Measurements from ENCODE around the gene LIPE. TPM values are rescaled to one million over a fixed set of nuclear protein-coding genes. Genes with fewer than 3 reads are reported as not detected.

LIPE gene
- total and polyA plus RNA-seq, 8 donors = 4.0 to 11.0 (median 9.8) TPM

DNA sequence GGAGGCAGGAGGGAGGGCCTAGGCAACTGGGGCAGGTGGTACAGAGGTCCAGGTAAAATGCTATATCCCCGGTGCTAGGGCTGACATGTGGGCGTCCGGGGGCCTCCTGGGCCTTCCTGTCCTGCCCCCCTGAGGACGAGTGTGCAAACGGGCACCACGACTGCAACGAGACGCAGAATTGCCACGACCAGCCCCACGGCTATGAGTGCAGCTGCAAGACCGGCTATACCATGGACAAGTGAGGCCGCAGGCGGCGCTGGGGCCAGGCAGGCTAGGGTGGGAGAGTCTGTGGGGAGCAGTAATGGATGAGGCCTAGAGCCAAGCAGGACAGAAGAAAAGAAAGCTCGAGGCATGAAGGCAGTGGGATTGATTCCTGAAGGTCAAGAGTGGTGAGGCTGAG is 58.4 kb downstream of the LIPE start:
- no peak overlapping the region for H3K27ac ChIP-seq
- intact Hi-C loops (cut with DNase I) = no loop called here
- H3K9me3 ChIP-seq = peaks cover 0 to 5% of the 10 kb centered on the region in 2 donors
- H3K4me3 ChIP-seq = no peak overlapping the region
- H3K4me1 ChIP-seq = no peaks in the 10 kb centered on the region
- TF ChIP-seq, protein P1, sequence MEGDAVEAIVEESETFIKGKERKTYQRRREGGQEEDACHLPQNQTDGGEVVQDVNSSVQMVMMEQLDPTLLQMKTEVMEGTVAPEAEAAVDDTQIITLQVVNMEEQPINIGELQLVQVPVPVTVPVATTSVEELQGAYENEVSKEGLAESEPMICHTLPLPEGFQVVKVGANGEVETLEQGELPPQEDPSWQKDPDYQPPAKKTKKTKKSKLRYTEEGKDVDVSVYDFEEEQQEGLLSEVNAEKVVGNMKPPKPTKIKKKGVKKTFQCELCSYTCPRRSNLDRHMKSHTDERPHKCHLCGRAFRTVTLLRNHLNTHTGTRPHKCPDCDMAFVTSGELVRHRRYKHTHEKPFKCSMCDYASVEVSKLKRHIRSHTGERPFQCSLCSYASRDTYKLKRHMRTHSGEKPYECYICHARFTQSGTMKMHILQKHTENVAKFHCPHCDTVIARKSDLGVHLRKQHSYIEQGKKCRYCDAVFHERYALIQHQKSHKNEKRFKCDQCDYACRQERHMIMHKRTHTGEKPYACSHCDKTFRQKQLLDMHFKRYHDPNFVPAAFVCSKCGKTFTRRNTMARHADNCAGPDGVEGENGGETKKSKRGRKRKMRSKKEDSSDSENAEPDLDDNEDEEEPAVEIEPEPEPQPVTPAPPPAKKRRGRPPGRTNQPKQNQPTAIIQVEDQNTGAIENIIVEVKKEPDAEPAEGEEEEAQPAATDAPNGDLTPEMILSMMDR (IDR thresholded peaks at IDR 0.05) = no peak
- DNase-seq (no peak), ATAC-seq (no peak)
- H3K36me3 ChIP-seq = peaks cover 0 to 11% of the 10 kb centered on the region in 2 donors
- no peaks in the 10 kb centered on the region for H3K27me3 ChIP-seq

DNA sequence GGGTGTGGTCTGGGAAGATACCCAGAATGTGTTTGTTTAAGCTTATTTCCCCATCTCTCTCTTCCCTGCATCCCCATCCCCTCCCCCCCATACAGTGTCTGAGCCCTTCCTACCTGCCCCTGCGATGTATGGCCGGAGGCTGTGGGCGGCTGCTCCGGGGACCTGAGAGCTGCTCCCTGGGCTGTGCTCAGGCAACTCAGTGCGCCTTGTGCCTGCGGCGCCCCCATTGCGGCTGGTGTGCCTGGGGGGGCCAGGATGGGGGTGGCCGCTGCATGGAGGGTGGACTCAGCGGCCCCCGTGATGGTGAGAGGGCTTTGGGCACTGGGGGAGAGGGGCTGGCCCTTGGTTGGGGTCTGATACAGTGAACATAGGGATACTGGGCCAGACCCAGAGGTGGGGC is 58.8 kb downstream of the LIPE start:
- H3K9me3 ChIP-seq = peaks cover 0 to 7% of the 10 kb centered on the region in 2 donors
- TF ChIP-seq, protein P1 (IDR thresholded peaks at IDR 0.05) = no peak
- no peak for DNase-seq
- peaks cover 0 to 15% of the 10 kb centered on the region in 2 donors for H3K36me3 ChIP-seq
- no peak overlapping the region for H3K4me3 ChIP-seq
- intact Hi-C loops (cut with DNase I) = no loop called here
- no peaks in the 10 kb centered on the region for H3K4me1 ChIP-seq
- no peaks in the 10 kb centered on the region for H3K27me3 ChIP-seq
- no peak for ATAC-seq
- H3K27ac ChIP-seq = no peak overlapping the region

DNA sequence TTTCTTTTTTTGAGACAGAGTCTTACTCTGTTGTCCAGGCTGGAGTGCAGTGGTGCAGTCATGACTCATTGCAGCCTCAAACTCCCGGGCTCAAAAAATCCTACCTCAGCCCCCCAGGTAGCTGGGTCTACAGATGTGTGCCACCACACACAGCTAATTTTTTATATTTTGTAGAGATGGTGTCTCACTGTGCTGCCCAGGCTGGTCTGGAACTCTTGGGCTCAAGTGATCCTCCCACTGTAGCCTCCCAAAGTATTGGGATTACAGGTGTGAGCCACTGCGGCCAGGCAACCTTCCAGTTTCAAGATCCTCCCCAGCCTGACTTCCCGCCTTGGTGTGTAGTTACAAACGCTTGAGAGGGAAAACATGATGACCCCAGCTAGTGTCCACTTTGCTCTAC is 59.3 kb downstream of the LIPE start:
- intact Hi-C loops (cut with DNase I) = no loop called here
- Histone ChIP-seq H3K27ac (no peak overlapping the region), H3K9me3 (peaks cover 0 to 7% of the 10 kb centered on the region in 2 donors), H3K4me1 (no peaks in the 10 kb centered on the region), H3K36me3 (peaks cover 0 to 19% of the 10 kb centered on the region in 2 donors), H3K27me3 (no peaks in the 10 kb centered on the region), H3K4me3 (no peak overlapping the region)
- TF ChIP-seq, protein P1 (IDR thresholded peaks at IDR 0.05) = no peak
- DNase-seq (no peak), ATAC-seq (no peak)

DNA sequence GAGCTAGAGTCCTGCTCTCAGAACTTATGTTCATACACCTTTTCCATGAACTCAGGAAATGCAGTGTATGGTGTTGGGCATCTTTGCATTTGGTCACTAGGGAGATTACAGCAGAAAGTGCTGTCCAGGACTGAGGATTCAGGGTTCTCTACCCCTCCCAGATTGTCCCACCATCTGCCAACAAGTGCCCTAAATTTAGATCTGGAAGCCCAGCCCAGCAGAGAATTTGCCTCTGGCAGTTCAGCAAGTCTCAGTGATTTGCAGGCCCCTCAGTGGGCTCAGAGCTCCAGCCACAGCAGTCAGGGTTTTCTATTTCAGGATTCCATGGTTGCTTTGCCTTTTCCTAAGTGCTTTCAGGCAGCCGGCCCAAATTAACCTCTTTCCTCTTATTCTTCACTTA is 60.5 kb downstream of the LIPE start:
- TF ChIP-seq, protein P1 (IDR thresholded peaks at IDR 0.05) = no peak
- no peak overlapping the region for H3K4me3 ChIP-seq
- no peaks in the 10 kb centered on the region for H3K27me3 ChIP-seq
- no peak for ATAC-seq
- peaks cover 0 to 7% of the 10 kb centered on the region in 2 donors for H3K9me3 ChIP-seq
- intact Hi-C loops (cut with DNase I) = no loop called here
- no peaks in the 10 kb centered on the region for H3K4me1 ChIP-seq
- no peak overlapping the region for H3K27ac ChIP-seq
- peaks cover 0 to 20% of the 10 kb centered on the region in 2 donors for H3K36me3 ChIP-seq
- DNase-seq = no peak

DNA sequence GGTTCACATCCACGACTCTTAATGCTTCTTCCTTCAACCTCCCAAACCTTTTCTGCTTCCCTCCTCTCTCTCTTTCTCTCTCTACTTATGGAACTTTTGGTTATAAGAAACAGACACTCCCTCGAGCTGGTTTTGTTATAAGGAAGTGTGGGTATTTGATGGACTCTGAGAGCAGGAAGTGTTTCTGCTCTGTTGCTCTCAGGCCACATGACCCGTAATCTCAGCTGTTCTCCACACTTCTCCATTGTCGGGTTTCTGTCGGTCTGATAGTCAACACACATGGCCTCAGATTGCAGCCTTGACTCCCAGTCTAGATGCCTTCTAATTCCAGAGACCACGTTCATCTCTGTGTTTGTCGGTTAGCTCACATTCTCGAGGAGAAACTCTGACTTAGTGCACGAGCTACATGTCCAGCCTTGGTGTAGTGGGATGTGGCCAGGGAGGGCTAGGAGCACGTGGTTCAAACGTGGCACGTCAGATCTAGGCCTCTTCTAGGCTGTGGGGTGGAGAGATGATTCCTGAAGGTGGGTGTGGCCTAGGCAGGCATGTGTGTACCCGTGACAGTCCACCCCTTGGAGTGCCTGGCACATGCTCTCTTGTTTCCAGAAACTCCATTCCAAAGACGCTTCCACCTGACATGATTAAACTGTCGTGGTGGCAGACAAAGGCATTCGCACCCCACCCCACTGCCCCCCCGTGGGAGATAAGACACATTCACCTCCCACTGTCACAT is 63.4 kb downstream of the LIPE start:
- Histone ChIP-seq H3K4me1 (no peaks in the 10 kb centered on the region), H3K27me3 (no peaks in the 10 kb centered on the region), H3K4me3 (no peak overlapping the region), H3K9me3 (peaks cover 0 to 7% of the 10 kb centered on the region in 2 donors), H3K36me3 (peaks cover 0 to 15% of the 10 kb centered on the region in 2 donors), H3K27ac (no peak overlapping the region)
- TF ChIP-seq, protein P1 (IDR thresholded peaks at IDR 0.05) = no peak
- intact Hi-C loops (cut with DNase I) = no loop called here
- DNase-seq = no peak
- peak; percentile 39 for ATAC-seq

All from left lung (tissue), 10 donors.